HG02885 (cell line): ENCODE measurements around the gene MCF2L2.
"Not testable (repeated sequence)": the region's sequence is repeated elsewhere in the genome, so short reads cannot be mapped to it uniquely, and the experiment has no call there.

Experiments used
- ATAC-seq: cut with Tn5 transposase; IDR thresholded peaks from one replicate; pipeline ENCODE4 v1.9.1; 2021; ENCODE audit warnings: mild to moderate bottlenecking; ENCODE audit not compliant: unreplicated experiment, poor library complexity

MCF2L2 gene

DNA sequence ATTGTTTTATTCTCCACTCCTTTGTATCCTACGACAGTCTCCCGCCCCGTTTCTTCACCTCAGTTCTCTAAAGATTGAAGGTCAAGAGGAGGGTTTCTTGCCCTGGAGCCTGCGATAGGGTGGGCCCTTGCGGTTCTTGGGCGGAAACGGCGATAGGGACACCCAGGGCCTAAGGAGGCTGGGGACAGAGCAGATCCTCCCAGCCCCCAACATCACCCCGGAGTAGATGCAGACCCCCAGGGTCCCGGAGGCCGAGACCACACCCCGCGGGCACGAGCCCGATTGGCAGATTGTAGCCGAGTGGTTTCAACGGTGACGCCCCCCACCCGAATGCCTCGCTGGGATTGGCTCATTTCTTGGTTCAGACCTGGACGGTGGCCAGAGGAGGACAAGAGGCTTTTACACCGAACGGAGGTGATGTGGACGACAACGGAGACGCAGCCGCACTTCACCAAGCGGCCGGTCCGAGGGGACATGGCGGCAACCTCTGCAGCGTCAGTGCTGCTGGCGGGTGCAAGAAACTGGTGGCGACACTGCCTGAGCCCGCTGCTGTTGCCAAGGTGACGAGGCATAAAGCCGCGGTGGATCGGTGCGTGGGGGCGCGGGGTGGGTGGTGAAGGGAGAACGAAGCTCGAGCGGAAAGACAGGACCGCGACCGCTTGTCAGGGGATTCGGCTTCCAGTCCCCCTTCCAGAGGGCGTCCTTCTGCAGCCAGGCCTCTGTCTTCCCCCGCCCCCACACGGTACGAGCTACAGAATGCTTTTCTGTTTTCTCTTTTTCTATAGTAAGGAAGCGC, 19.0 kb upstream of the MCF2L2 start:
- peak; percentile 86 for ATAC-seq

DNA sequence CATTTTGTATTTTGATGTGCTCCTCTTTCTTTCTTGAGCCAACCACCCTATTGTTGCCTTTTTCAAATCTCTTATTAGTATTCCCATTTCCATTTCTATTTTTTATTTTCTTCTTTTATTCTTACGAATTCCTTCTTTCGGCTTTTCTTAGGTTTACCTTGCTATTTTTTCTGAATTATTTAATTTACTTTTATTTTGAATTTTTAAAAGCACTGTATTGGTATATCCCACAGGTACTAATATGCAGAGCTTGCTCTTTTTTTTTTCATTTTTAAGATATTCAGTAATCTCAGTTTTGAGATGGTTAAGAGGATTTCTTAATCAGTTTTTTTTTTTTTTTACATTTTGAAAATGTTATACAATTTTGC, 18.4 kb upstream of the MCF2L2 start:
- ATAC-seq: no peak

DNA sequence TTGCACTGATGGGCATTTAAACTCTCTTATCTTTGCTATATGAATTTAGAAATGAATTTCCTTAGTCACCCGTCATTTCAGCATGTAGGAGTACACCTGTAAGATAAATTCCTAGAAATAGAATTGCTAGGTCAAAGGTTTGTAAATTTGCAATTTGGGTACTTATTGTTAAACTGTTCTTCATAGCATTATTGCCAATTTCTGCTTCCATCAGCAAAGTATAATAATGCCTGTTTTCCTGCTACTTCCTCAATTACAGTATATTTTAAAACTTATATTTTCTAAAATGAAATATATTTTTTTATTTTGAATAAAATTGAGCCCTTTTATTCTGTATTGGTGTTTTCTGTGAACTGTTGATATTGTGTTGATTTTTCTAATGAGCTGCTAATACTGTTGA, 16.3 kb upstream of the MCF2L2 start:
- ATAC-seq: no peak

DNA sequence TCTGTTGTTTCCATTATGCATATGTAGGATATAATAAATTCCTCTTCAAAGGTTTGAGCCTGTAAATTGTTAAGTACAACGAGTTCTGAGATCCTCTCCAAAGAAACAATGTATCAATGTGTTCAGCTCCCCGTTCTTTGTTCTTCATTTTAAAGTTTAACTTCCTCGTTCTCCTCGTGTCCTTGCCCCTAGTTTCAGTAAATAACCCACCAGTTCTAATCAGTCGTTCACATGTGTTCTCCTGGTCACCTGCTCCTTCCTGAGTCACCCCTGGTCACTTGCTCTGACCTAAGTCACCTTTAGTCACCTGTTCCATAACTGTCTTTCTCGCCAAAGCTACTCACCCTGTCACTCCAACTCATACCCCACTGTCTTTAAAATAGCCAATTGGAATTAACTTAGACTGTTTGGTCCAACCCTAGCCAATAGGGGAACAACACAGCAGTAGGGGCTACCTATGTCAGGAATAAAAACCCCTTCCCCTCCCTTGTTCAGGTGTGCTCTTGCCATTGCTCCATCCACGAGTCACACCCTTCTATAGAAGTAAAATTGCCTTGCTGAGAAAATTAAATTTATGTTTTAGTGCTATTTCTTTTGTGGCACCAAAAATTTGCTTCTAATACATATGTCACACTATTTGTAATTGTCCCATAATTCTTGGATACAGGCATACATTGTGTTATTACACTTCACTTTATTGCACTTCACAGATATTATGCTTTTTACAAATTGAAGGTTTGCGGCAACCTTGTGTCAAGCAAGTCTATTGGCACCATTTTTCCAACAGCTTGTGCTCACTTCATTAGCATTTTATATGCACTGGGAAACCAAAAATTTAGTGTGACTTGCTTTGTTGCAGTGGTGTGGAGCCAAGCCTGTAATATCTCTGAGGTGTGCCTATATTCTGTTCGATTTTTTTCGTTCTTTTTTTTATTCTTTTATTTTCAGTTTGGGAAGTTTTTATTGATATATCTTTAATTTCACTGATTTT, 15.3 kb upstream of the MCF2L2 start:
- no peak for ATAC-seq

DNA sequence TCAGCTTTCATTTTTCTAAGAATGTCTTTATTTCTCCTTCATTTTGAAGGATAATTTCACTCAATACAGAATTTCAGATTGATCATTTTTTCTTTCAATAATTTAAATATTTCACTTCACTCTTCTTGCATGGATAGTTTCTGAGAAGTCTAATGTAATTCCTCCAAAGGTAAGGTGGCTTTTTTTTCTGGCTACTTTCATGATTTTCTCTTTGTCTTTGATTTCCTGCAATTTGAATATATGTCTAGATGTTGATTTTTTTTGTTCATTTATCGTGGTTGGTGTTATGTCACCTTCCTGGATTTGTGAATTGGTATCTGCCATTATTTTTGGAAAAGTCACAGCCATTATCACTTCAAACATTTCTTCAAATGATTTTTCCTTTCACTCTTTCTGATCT, 14.6 kb upstream of the MCF2L2 start:
- no peak for ATAC-seq

DNA sequence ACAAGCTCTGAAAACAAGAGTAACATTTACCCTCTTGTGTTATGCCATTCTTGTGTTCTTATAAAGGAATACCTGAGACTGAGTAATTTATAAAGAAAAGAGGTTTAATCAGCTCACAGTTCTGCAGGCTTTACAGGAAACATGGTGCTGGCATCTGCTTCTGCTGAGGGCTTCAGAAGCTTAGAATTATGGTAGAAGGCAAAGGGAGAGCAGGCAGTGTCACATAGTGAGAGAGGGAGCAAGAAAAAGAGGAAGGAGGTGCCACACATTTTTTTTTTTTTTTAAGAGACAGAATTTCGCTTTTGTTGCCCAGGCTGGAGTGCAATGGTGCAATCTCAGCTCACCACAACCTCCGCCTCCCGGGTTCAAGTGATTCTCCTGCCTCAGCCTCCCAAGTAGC, 12.1 kb upstream of the MCF2L2 start:
- ATAC-seq: not testable (repeated sequence)

DNA sequence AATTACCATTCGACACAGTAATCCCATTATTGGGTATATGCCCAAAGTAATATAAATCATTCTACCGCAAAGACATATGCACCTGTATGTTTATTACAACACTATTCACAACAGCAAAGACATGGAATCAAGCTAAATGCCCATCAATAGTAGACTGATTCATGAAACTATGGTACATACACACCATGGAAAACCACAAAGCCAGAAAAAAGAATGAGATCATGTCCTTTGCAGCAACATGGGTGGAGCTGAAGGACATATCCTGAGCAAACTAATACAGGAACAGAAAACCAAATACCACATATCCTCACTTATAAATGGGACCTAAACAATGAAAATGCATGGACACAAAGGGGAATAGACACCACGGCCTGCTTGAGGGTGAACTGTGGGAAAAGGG, 11.1 kb upstream of the MCF2L2 start:
- ATAC-seq: no peak

DNA sequence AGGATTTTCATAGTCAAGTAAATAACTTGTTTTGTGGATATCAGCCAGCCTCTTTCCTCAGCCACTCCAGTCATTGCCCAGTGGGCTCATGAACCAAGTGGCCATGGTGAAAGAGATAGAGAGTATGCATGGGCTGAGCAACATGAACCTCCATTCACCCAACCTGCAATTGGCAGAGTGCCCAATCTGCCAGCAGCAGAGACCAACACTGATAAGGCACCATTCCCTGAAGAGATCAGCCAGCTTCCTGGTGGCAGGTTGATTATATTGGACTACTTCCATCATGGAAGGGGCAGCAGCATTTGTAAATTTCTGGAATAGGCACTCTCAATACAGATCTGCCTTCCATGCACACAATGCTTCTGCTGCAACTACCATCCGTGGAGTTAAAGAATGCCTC, 10.3 kb upstream of the MCF2L2 start:
- no peak for ATAC-seq

DNA sequence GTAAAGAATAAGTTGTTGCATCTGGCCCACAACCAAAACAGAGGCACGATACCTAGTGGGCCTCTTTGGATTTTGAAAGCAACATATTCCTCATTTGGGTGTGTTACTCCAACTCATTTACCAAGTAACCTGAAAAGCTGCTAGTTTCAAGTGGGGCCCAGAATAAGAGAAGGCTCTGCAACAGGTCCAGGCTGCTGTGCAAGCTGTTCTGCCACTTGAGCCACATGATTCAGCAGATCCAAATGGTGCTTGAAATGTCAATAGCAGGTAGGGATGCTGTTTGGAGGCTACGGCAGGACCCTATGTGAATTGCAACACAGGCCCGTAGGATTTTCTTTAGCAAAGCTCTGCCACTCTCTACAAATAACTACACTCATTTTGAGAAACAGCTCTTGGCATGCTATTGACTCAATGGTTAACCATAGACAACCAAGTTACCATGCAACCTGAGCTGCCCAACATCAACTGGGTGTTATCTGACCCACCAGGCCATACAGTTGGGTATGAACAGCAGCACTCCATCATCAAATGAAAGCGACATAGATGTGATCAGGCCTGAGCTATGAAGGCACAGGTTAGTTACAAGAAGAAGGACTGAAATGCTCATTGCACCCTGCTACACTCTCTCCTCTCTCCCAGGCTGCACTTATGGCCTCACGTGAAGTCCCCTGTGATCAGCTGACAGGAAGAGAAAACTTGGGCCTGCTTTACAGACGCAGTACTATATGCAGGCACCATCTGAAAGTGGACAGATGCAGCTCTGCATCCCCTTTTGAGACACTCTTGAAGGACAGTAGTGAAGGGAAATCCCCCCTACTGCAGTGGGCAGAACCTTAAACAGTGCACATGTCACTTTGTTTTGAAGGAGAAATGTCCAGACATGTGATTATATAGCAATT, 9.5 kb upstream of the MCF2L2 start:
- no peak for ATAC-seq

DNA sequence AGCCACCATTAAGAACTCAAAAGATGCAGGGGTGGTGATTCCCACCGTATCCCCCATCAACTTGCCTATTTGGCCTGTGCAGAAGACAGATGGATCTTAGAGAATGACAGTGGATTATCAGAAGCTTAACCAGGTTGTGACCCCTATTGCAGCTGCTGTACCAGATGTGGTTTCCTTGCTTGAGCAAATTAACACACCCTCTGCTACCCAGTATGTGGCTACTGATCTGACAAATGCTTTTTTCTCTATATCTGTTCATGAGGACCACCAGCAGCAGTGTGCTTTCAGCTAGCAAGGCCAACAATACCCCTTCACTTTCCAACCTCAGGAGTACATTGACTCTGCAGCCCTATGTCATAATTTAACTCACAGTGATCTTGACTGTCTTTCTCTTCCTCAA, 8.6 kb upstream of the MCF2L2 start:
- no peak for ATAC-seq

DNA sequence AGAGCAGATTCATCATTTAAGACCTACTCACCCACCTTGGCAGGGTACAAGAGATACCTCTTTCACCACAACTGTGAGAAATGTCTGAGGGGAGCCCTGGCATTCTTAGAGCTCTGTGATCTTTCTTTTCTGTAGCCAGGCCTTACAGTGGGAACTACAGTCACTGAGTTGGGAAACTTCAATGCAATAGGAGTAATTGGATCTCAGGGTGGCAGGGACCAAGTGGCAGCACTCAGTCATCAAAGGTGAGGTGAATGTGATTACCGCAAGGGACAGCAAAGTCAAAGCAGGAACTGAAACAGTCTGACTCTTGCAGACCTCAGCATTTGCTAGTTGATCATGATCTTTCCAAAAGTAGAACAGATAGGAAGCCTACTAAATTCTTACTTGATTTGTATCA, 7.2 kb upstream of the MCF2L2 start:
- ATAC-seq: peak; percentile 96

DNA sequence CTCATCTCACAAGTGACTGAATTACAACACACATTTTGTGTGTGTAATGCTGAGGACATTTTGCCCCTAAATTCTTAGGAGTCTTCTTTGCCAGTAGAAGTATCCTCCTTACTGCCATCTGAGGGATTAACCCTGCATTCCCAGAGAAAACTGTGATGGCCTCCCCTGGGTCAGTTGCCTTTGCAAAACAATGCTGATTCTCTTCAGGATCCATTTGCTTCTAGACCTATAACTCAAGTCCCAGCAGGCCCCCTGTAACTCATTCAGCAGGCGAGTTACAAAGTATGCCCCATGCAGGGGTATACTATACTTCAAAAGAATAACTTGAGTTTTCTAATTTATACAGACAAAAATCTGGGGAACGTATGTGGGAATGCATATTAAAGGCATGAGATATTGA, 6.6 kb upstream of the MCF2L2 start:
- no peak for ATAC-seq

DNA sequence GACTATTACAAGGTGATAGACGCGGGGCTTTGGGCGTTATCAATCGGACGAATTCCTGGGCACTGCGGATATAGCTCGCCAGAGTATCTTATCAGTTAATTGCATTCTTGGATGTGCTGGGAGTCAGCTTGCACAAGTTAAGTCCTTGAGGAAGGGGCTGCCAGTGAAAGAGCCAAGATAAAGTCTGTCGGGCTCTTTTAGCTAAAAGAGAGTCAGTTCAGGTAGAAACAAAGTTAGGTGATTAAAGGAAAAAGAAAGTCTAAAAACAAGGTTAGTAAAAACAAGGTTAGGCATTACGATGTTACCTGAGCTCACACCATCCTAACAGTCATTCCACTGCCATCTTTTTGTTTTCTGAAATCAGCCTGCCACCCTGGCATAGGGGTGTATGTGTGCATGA, 6.1 kb upstream of the MCF2L2 start:
- ATAC-seq: no peak

DNA sequence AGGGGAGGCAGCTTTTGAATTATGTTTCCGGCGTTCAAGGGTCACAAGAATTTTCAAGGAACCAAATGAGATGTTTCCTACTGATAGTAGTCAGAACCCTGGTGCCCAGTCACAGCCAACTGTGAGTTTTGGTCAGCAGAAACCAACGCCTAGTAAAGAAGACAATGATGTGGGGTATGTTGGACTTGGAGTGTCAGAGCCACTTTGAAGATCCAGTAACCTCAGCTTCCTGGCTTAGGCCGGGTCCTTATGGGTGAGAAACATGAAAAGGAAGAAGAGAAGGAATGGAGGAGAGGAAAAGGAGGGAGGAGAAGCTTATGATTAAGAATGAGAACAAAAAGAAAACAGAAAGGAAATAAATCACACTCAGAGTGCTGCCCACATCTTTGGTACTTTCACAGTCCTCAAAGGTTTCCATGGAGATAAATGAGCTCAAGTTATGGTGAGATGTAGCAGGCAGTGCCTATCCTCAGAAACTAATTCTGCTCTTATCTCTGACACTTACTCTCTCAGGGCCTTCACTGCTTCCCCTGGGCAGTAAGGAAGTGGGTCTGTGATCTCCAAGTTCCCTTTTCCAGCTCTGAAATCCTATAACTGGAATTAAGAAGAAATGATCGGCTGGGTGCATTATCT, 2.0 kb upstream of the MCF2L2 start:
- no peak for ATAC-seq

DNA sequence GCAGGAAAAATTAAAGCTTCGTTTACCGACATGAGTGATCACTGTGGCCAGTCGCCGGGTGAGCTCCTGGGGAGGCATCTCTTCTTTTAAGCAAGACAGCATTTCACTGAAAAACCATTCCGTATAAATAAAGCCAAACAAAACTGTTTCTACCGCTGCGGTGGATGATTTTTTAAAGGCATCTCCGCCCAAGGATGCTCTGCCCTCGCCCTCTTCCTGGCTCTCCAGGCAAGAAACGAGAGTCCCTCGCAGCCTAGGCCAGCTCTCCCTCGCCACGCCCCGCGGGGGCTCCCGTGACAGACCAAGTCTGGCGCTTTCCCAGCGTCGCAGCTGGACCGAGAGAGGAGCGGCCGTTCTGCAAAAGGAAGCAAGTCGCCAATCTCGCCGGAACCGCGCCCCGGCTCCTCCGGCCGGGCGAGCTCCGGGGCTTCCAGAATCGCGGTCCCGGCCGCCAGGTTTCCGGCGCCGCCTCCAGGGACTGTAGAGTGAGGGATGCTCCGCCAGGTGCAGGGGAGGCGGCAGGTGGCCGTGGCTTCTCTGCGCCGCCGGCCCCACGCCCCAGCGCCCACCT, 458 bp downstream of the MCF2L2 start:
- ATAC-seq: peak; percentile 24

DNA sequence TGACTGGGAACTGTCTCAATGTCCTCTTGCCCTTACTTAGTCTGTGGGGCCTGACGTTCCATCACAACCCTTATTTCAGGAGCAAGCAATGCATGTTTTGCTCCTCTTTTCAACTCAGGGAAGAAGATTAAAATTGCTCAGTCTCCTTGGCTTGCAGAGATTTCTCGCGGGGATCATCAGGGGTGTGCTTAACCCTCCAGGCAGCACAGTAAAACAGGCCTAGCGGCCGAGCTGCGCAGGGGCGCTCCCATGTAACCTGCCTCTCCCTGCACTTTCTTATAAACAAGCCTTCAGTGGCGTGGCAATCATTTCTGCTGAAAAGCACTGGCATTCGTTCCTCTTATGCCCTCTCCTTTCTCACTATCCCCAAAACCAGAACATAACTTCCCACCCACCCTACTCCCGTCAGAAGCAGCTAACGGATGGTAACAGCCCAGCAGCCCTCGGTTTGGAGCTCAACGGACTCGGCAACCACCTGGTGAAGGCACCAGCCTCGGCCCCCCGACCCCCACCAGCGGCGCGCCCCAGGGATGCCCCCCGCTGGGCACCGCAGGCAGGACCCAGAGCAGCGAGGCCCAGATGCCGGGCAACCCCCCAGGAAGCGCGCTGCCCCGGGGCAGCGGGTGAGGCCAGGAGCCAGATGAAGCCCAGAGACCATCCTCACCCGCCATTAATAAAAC, 1.1 kb downstream of the MCF2L2 start:
- ATAC-seq: no peak

DNA sequence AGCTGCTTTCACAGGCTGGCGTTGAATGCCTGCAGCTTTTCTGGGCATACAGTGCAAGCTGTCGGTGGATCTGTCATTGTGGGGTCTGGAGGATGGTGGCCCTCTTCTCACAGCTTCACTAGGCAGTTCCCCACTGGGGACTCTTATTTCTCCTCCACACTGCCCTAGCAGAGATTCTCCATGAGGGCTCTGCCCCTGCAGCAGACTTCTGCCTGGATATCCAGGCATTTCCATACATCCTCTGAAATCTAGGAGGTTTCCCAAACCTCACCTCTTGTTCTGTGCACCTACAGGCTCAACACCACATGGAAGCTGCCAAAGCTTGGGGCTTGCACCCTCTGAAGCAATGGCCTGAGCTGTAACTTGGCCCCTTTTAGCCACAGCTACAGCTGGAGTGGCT, 9.6 kb downstream of the MCF2L2 start:
- not testable (repeated sequence) for ATAC-seq

DNA sequence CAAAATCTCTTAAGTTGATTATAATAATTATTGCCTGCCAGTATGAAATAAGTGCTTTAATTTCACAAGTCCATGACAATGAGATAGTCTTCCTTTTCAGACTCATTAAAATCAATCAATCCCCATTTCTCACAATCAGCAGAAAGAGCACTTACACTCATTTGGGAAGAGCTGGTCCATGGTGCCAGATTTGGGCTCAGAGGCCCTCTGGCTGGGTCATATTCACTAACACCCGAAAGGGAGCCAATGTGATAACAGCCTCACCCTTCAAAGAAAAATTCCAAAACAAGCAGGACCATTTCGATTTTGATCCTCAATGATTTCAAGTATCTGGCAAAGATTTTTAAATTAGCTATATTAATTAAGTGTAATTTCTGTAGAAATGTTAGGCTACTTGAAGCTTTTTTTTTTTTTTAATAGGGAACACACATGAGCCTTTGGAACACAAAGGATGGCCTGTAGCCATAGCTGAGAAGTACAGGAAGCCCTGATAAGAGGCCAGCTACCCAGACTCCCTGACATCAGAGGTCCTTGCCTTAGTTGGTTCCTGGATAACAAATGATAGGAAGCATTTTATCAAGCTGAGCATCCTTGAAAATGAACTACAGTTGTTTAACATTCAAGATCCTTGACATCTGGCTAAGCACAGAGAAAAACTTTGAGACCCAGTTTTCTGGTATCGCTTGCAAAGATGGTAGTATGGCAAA, 17.1 kb downstream of the MCF2L2 start:
- no peak for ATAC-seq

DNA sequence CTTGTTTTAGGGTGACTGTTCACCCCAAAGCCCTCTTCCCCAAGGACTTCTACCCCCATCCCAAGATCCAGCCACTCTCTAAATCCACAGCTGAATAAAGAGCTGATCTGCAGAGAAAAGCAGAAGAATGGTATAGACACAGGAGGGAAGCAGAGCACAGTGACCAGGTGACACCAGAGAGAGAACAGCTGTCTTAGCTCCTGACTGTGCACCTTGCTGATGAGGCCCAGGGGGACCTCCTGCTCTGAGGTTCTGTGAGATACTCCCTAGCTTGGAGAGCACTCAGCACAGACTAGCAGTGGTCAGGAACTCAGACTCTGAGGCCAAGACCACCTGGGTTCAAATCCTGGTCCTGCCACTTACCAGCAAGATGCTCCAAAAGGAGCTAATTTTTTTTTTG, 17.7 kb downstream of the MCF2L2 start:
- no peak for ATAC-seq
